ENCODE results near the gene UBE2G2.

GRCh38 chr21:44761747-44762208, 39.8 kb downstream of the UBE2G2 start:
- TF ChIP-seq, protein P1, sequence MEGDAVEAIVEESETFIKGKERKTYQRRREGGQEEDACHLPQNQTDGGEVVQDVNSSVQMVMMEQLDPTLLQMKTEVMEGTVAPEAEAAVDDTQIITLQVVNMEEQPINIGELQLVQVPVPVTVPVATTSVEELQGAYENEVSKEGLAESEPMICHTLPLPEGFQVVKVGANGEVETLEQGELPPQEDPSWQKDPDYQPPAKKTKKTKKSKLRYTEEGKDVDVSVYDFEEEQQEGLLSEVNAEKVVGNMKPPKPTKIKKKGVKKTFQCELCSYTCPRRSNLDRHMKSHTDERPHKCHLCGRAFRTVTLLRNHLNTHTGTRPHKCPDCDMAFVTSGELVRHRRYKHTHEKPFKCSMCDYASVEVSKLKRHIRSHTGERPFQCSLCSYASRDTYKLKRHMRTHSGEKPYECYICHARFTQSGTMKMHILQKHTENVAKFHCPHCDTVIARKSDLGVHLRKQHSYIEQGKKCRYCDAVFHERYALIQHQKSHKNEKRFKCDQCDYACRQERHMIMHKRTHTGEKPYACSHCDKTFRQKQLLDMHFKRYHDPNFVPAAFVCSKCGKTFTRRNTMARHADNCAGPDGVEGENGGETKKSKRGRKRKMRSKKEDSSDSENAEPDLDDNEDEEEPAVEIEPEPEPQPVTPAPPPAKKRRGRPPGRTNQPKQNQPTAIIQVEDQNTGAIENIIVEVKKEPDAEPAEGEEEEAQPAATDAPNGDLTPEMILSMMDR (IDR thresholded peaks at IDR 0.05; ENCODE audit: extremely low read depth in 1 of 2, insufficient read depth in 1 of 2, low read depth in 1 of 2, low read length in 2 of 2): no peak
- TF ChIP-seq POLR2A (IDR thresholded peaks at IDR 0.05; ENCODE audit: low read depth, low read length) (no peak), MYC (IDR thresholded peaks at IDR 0.05; ENCODE audit: low read depth, low read length) (no peak), POLR2AphosphoS5 (IDR thresholded peaks at IDR 0.05; ENCODE audit: insufficient read depth, low read depth, low read length) (no peak), EZH2 (IDR thresholded peaks at IDR 0.05; ENCODE audit: borderline replicate concordance, low read depth, low read length, severe bottlenecking) (no peak), GATA2 (IDR thresholded peaks at IDR 0.05; ENCODE audit: insufficient read depth, insufficient read length, low read depth, low read length) (no peak), JUN (IDR thresholded peaks at IDR 0.05; ENCODE audit: borderline replicate concordance, insufficient read depth, insufficient read length, low read depth) (no peak)
- TF ChIP-seq, protein P2, sequence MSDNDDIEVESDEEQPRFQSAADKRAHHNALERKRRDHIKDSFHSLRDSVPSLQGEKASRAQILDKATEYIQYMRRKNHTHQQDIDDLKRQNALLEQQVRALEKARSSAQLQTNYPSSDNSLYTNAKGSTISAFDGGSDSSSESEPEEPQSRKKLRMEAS (IDR thresholded peaks at IDR 0.05; ENCODE audit: insufficient read depth, insufficient read length): no peak
